ENCODE results near the gene PDZD8. TPM values are rescaled to one million over a fixed set of nuclear protein-coding genes. Genes with fewer than 3 reads are reported as not detected.
A peak's percentile ranks its signal among the peaks of the same experiment; 100 is the strongest.

PDZD8 gene
- 8.6 and 10.5 TPM in 2 replicates for total RNA-seq (2014; rRNA removed; shearing (Covaris generic))
- total RNA-seq (2022): 26.4 and 28.6 TPM in 2 replicates
- Bru-seq, nascent RNA: percentile 85 among the genes with signal in this experiment
- percentile 78 among the genes with signal in this experiment for BruChase-seq, experiment 1, labeled RNA remaining after a 6-hour chase
- BruChase-seq, experiment 2, labeled RNA remaining after a 2-hour chase: percentile 83 among the genes with signal in this experiment
- long read RNA-seq, full-length matches to known transcripts: 23 of 31 reads
- long read RNA-seq, partial matches to known transcripts: 0 of 31 reads
- long read RNA-seq, other reads (novel, unspliced or antisense): 8 of 31 reads

GRCh38 chr10:117375360-117376178, at the start of gene PDZD8:
PDZD8 (minus strand) TSS chr10:117375440; CDS start chr10:117375227, 213 bp downstream.
- no peaks in the 10 kb centered on the region for H3K9me3 ChIP-seq (ENCODE audit: low read length)
- TF ChIP-seq CTCF (conservative IDR thresholded peaks at IDR 0.05; ENCODE audit: low read length): no peak
- no peak for TF ChIP-seq EZH2phosphoT487 (IDR thresholded peaks at IDR 0.05; ENCODE audit: borderline replicate concordance, low read depth, low read length)
- DNase-seq (ENCODE audit: low spot score): peak; percentile 92
- ChIA-PET CTCF (ENCODE audit: unreplicated experiment) (no interaction called here), POLR2A (no interaction called here)
- no peaks in the 10 kb centered on the region for H3K9me2 ChIP-seq (ENCODE audit: insufficient read depth, low read length)
- H2AFZ ChIP-seq (ENCODE audit: low read length): peak within 1 kb of the TSS; percentile 91
- BruUV-seq (replicated peaks): TSS peak; percentile 60
- H3K4me3 ChIP-seq (ENCODE audit: low read depth, low read length, poor library complexity, severe bottlenecking): peak within 1 kb of the TSS; percentile 97
- intact Hi-C loops (cut with micrococcal nuclease; ENCODE audit: unreplicated experiment): loop anchor here (5.0 kb wide), 1 partner anchor 672 kb away; the partner anchor contains the start of gene RAB11FIP2
- peaks cover 43% of the 10 kb centered on the region for H3K79me2 ChIP-seq (ENCODE audit: insufficient read depth, low read depth, low read length)
- peak within 1 kb of the TSS; percentile 98 for H3K4me2 ChIP-seq (ENCODE audit: low read length)
- peak within 1 kb of the TSS; percentile 34 for H3K27ac ChIP-seq (ENCODE audit: low read depth, low read length, poor library complexity, severe bottlenecking)
- peaks cover 21% of the 10 kb centered on the region for H3K4me1 ChIP-seq (ENCODE audit: insufficient read depth, low read length, poor library complexity, severe bottlenecking)
- H3K36me3 ChIP-seq (ENCODE audit: insufficient read depth, low read length): peaks cover 5% of the 10 kb centered on the region; the same call in 1 of the 2 replicates
- H4K20me1 ChIP-seq (ENCODE audit: insufficient read depth, low read length): peaks cover 28% of the 10 kb centered on the region

- BruUV-seq (replicated peaks): no TSS peak
- Histone ChIP-seq H3K79me2 (ENCODE audit: insufficient read depth, low read depth, low read length) (no peaks in the 10 kb centered on the region), H4K20me1 (ENCODE audit: insufficient read depth, low read length) (no peaks in the 10 kb centered on the region), H2AFZ (ENCODE audit: low read length) (no peak overlapping the region), H3K9me3 (ENCODE audit: low read length) (no peaks in the 10 kb centered on the region), H3K4me3 (ENCODE audit: low read depth, low read length, poor library complexity, severe bottlenecking) (no peak overlapping the region), H3K4me2 (ENCODE audit: low read length) (no peak overlapping the region), H3K27ac (ENCODE audit: low read depth, low read length, poor library complexity, severe bottlenecking) (no peak overlapping the region), H3K9me2 (ENCODE audit: insufficient read depth, low read length) (no peaks in the 10 kb centered on the region), H3K4me1 (ENCODE audit: insufficient read depth, low read length, poor library complexity, severe bottlenecking) (no peaks in the 10 kb centered on the region), H3K36me3 (ENCODE audit: insufficient read depth, low read length) (no peaks in the 10 kb centered on the region)
- POLR2A ChIA-PET: interaction anchor here (0.6 kb wide), 2 partner anchors 14 to 300 kb away, joined by 3 to 4 read pairs; no protein-coding TSS in a partner anchor
- DNase-seq (ENCODE audit: low spot score): no peak
- TF ChIP-seq CTCF (conservative IDR thresholded peaks at IDR 0.05; ENCODE audit: low read length) (no peak), EZH2phosphoT487 (IDR thresholded peaks at IDR 0.05; ENCODE audit: borderline replicate concordance, low read depth, low read length) (no peak)
- CTCF ChIA-PET (ENCODE audit: unreplicated experiment): no interaction called here
- intact Hi-C loops (cut with micrococcal nuclease; ENCODE audit: unreplicated experiment): loop anchor here (5.0 kb wide), 1 partner anchor 162 kb away; no protein-coding TSS in a partner anchor
Observed at GRCh38 chr10:117424171-117424570, 48.9 kb upstream of the PDZD8 start.

Measured in OCI-LY7 (cell line).